A549 (cell line): ENCODE results near the gene TANGO2. TPM values are rescaled to one million over a fixed set of nuclear protein-coding genes. Genes with fewer than 3 reads are reported as not detected.

Experiments
- ATAC-seq, 2 experiments: fragments of 200-7000 bp in 1 of 2; fragments of >200 bp in 1 of 2; cut with Nextera tagmentation in 1 of 2; cut with Tn5 transposase in 1 of 2; 3 replicates each; pipeline versions ENCODE4 v1.8.0 to v1.9.1; 2018 to 2020; ENCODE audit warnings: mild to moderate bottlenecking in 1 of 2, moderate library complexity in 1 of 2
- CTCF ChIA-PET: fragments of 300-600 bp; sonication (Branson Sonifier 250); formaldehyde crosslinking; extraction: SDS; loops from one replicate; lab custom pipeline; 2021; ENCODE audit warnings: antibody characterized with exemption, inconsistent platforms; lab: Yijun Ruan, JAX
- POLR2A ChIA-PET: fragments of 350-600 bp; formaldehyde crosslinking; extraction: SDS; loops from one replicate; lab custom pipeline; 2021; ENCODE audit warnings: antibody characterized with exemption, inconsistent platforms; lab: Yijun Ruan, JAX
- DNase-seq, 2 experiments: peaks; one replicate each; pipeline versions ENCODE4 v3.0.0 to v3.0.0-alpha.2; 2011 to 2016; ENCODE audit warnings: low read depth in 1 of 2, low spot score in 1 of 2
- FAIRE-seq: peaks from 2 replicates; lab custom pipeline; 2011; peaks lifted over from hg19 to GRCh38; lab: Jason Lieb, UNC
- H3K27ac ChIP-seq, 2 experiments: fragments of >200 bp; sonication (Bioruptor Twin); formaldehyde crosslinking; 3 replicates each; pipeline ENCODE4 v1.5.1; 2016 to 2017
- H3K4me1 ChIP-seq: fragments of >200 bp; sonication (Bioruptor Twin); formaldehyde crosslinking; 3 replicates; pipeline ENCODE4 v1.6.1; 2016
- H3K4me2 ChIP-seq: fragments of >200 bp; sonication (Bioruptor Twin); formaldehyde crosslinking; 3 replicates; pipeline ENCODE4 v1.6.1; 2016
- H3K4me3 ChIP-seq: fragments of >200 bp; sonication (Bioruptor Twin); formaldehyde crosslinking; 3 replicates; pipeline ENCODE4 v1.5.1; 2016
- H3K9me3 ChIP-seq: fragments of >200 bp; sonication (Bioruptor Twin); formaldehyde crosslinking; 3 replicates; pipeline ENCODE4 v1.6.1; 2016
- CBX2 ChIP-seq: fragments of 200-600 bp; sonication (generic); IDR thresholded peaks from 2 replicates; pipeline ENCODE4 v1.6.1; 2016; ENCODE audit warnings: low read depth, mild to moderate bottlenecking, borderline replicate concordance
- CEBPB ChIP-seq, 2 experiments: fragments of >200 bp in 1 of 2; sonication (Bioruptor Twin) in 1 of 2; formaldehyde crosslinking in 1 of 2; IDR thresholded peaks; 2 replicates each; pipeline ENCODE4 v1.6.1; 2012 to 2016
- CHD2 ChIP-seq: fragments of 150-350 bp; IDR thresholded peaks from 2 replicates; pipeline ENCODE4 v1.6.1; 2014; ENCODE audit warnings: low read length; ENCODE audit not compliant: partially characterized antibody
- CTCF ChIP-seq: fragments of >200 bp; sonication (Bioruptor Twin); formaldehyde crosslinking; IDR thresholded peaks from 3 replicates; pipeline ENCODE4 v1.5.1; 2016
- E2F6 ChIP-seq: IDR thresholded peaks from 2 replicates; pipeline ENCODE4 v1.6.1; 2012; ENCODE audit warnings: low read depth, borderline replicate concordance
- EHF ChIP-seq: fragments of 250-450 bp; sonication (Bioruptor Pico); IDR thresholded peaks from 2 replicates; pipeline ENCODE4 v1.5.0; 2020; ENCODE audit warnings: mild to moderate bottlenecking
- ELK1 ChIP-seq: fragments of 150-350 bp; IDR thresholded peaks from 2 replicates; pipeline ENCODE4 v1.6.1; 2014; ENCODE audit warnings: low read depth, mild to moderate bottlenecking, low read length
- FOSB ChIP-seq: fragments of 250-450 bp; sonication (Bioruptor Pico); IDR thresholded peaks from 2 replicates; pipeline ENCODE4 v1.5.0; 2020; ENCODE audit warnings: mild to moderate bottlenecking, moderate library complexity
- FOXS1 ChIP-seq: fragments of 250-450 bp; sonication (Bioruptor Pico); IDR thresholded peaks from 2 replicates; pipeline ENCODE4 v1.5.0; 2020; ENCODE audit warnings: mild to moderate bottlenecking, moderate library complexity
- HDAC2 ChIP-seq: fragments of 200-600 bp; sonication (generic); IDR thresholded peaks from 2 replicates; pipeline ENCODE4 v1.6.1; 2016
- HEYL ChIP-seq: fragments of 250-450 bp; sonication (Bioruptor Pico); IDR thresholded peaks from 2 replicates; pipeline ENCODE4 v1.8.0; 2021; ENCODE audit warnings: mild to moderate bottlenecking, moderate library complexity
- JUNB ChIP-seq: fragments of >200 bp; sonication (Bioruptor Twin); formaldehyde crosslinking; IDR thresholded peaks from 2 replicates; pipeline ENCODE4 v1.6.1; 2016
- MAFK ChIP-seq: fragments of 450-650 bp; IDR thresholded peaks from 2 replicates; pipeline ENCODE4 v1.6.1; 2014; ENCODE audit not compliant: partially characterized antibody
- MYC ChIP-seq: IDR thresholded peaks from 2 replicates; pipeline ENCODE4 v1.6.1; 2012; ENCODE audit warnings: mild to moderate bottlenecking, inconsistent platforms, low read length, improper control_type of control experiment, borderline replicate concordance
- NFE2L2 ChIP-seq: fragments of 150-350 bp; conservative IDR thresholded peaks from 2 replicates; pipeline ENCODE4 v1.6.1; 2014; ENCODE audit warnings: low read length
- NR3C1 ChIP-seq: fragments of >200 bp; sonication (Bioruptor Twin); formaldehyde crosslinking; IDR thresholded peaks from 3 replicates; pipeline ENCODE4 v1.6.1; 2017
- POLR2AphosphoS2 ChIP-seq: conservative IDR thresholded peaks from 2 replicates; pipeline ENCODE4 v1.6.1; 2012; ENCODE audit warnings: low read length, improper control_type of control experiment, inconsistent platforms
- RARB ChIP-seq: fragments of 250-450 bp; sonication (Bioruptor Pico); IDR thresholded peaks from 2 replicates; pipeline ENCODE4 v1.8.0; 2021; ENCODE audit warnings: mild to moderate bottlenecking, moderate library complexity
- RCOR1 ChIP-seq: fragments of 150-350 bp; IDR thresholded peaks from 2 replicates; pipeline ENCODE4 v1.6.1; 2014; ENCODE audit warnings: antibody characterized with exemption, low read length, low read depth
- RNF2 ChIP-seq: fragments of 200-600 bp; sonication (generic); IDR thresholded peaks from 2 replicates; pipeline ENCODE4 v1.6.1; 2016; ENCODE audit warnings: low read depth, mild to moderate bottlenecking, antibody characterized with exemption, moderate library complexity, borderline replicate concordance
- SMC3 ChIP-seq: fragments of >200 bp; sonication (Bioruptor Twin); formaldehyde crosslinking; IDR thresholded peaks from 3 replicates; pipeline ENCODE4 v1.6.1; 2018; ENCODE audit warnings: inconsistent platforms
- SREBF2 ChIP-seq: fragments of 450-650 bp; IDR thresholded peaks from 2 replicates; pipeline ENCODE4 v1.6.1; 2014; ENCODE audit warnings: mild to moderate bottlenecking, moderate library complexity
- USF2 ChIP-seq: fragments of 450-650 bp; IDR thresholded peaks from 2 replicates; pipeline ENCODE4 v1.6.1; 2014; ENCODE audit warnings: antibody characterized with exemption
- ZFP36 ChIP-seq: fragments of 450-650 bp; IDR thresholded peaks from 2 replicates; pipeline ENCODE4 v1.6.1; 2014; ENCODE audit warnings: borderline replicate concordance; ENCODE audit not compliant: partially characterized antibody
- ZSCAN20 ChIP-seq: fragments of 250-450 bp; sonication (Bioruptor Pico); IDR thresholded peaks from 2 replicates; pipeline ENCODE4 v1.8.0; 2022; ENCODE audit warnings: mild to moderate bottlenecking, moderate library complexity
- WGBS: methylation state at CpG from one replicate; pipeline ENCODE4 v1.1.6; 2017; ENCODE audit errors: missing lambda C conversion rate; 5-methylcytosine and 5-hydroxymethylcytosine counted together
- polyA plus RNA-seq, 4 experiments: library from polyadenylated mRNA; depleted of rRNA in 3 of 4; stranded (reverse); fragments of >200 nt; fragmentation: RNase III in 1 of 4; extraction: RNeasy Plus Mini Kit Qiagen cat#74134 plus additional on column Dnase treatment in 1 of 4; gene quantifications; 2 replicates in 3 of 4; 3 replicates in 1 of 4; pipeline ENCODE4 v1.2.3, GENCODE V29; 2011 to 2017

The TANGO2 gene
- polyA plus RNA-seq, 2 of the 4 experiments (the other 2 are of a cell fraction): 13.2 to 13.8 TPM

GRCh38 chr22:20052309-20053259 is 31.7 kb downstream of the TANGO2 start:
- TF ChIP-seq HEYL (no peak), HDAC2 (no peak), RCOR1 (no peak), CEBPB (IDR thresholded peaks at IDR 0.05) (no peak), ZFP36 (no peak), ELK1 (no peak), ZSCAN20 (CRISPR knock-in tag) (no peak), POLR2AphosphoS2 (no peak), NR3C1 (no peak), MAFK (no peak), JUNB (no peak), CTCF (no peak), RARB (CRISPR knock-in tag) (no peak), SMC3 (no peak), EHF (CRISPR knock-in tag) (no peak), CBX2 (no peak), SREBF2 (no peak), E2F6 (no peak), USF2 (no peak), NFE2L2 (no peak)
- H3K4me1 ChIP-seq: no peaks in the 10 kb centered on the region
- H3K4me3 ChIP-seq: no peak overlapping the region
- H3K27ac ChIP-seq: no peak overlapping the region
- no peak for FAIRE-seq
- 0 out of 3 replicates have a peak, but pooled peaks cover 1% of the 10 kb centered on the region for H3K9me3 ChIP-seq
- ATAC-seq: no peak
- no peak overlapping the region for H3K4me2 ChIP-seq
- 88% methylated on average over 20 of the region's 26 CpGs for WGBS
- POLR2A ChIA-PET: no interaction called here
- DNase-seq: no peak
- CTCF ChIA-PET: interaction anchor here (0.7 kb wide), 1 partner anchor 11 kb away, joined by 4 read pairs; no protein-coding TSS in a partner anchor

- WGBS: 100% methylated on average over 2 of the region's 14 CpGs
- POLR2A ChIA-PET: no interaction called here
- Histone ChIP-seq H3K27ac (no peak overlapping the region), H3K4me3 (no peak overlapping the region), H3K9me3 (no peaks in the 10 kb centered on the region), H3K4me2 (no peak overlapping the region)
- FAIRE-seq (no peak), DNase-seq (no peak)
- CTCF ChIA-PET: interaction anchor here (1.1 kb wide), 1 partner anchor 16 kb away, joined by 3 read pairs; no protein-coding TSS in a partner anchor
- TF ChIP-seq RNF2: no peak
- no peak for TF ChIP-seq ELK1
- no peak for TF ChIP-seq FOSB (CRISPR knock-in tag)
- no peak for TF ChIP-seq CHD2
- TF ChIP-seq FOXS1 (CRISPR knock-in tag): no peak
- no peak for TF ChIP-seq MYC
- TF ChIP-seq ZSCAN20 (CRISPR knock-in tag): no peak
- TF ChIP-seq, all 56 proteins: peak for 0
- ATAC-seq: no peak
- no peaks in the 10 kb centered on the region for H3K4me1 ChIP-seq
Observed at GRCh38 chr22:20053407-20054033, 32.6 kb downstream of the TANGO2 start.
